HG02623 (cell line): ENCODE measurements around the gene PDCD6IP.
"Not testable (repeated sequence)": the region's sequence is repeated elsewhere in the genome, so short reads cannot be mapped to it uniquely, and the experiment has no call there.

Experiments
- ATAC-seq: cut with Tn5 transposase; IDR thresholded peaks from one replicate; pipeline ENCODE4 v1.9.1; 2021; ENCODE audit warnings: moderate library complexity; ENCODE audit not compliant: unreplicated experiment

Gene PDCD6IP

GRCh38 chr3:33839283-33839682, 40.9 kb downstream of the PDCD6IP start:
- no peak for ATAC-seq

- no peak for ATAC-seq
Observed at GRCh38 chr3:33840179-33840578, 41.7 kb downstream of the PDCD6IP start.

GRCh38 chr3:33848624-33849347, 50.4 kb downstream of the PDCD6IP start:
- ATAC-seq: no peak

GRCh38 chr3:33850599-33850998, 52.2 kb downstream of the PDCD6IP start:
- ATAC-seq: not testable (repeated sequence)

GRCh38 chr3:33855407-33855806, 57.0 kb downstream of the PDCD6IP start:
- ATAC-seq: not testable (repeated sequence)

- no peak for ATAC-seq
Observed at GRCh38 chr3:33855884-33856546, 57.6 kb downstream of the PDCD6IP start.

GRCh38 chr3:33857701-33858100, 59.3 kb downstream of the PDCD6IP start:
- not testable (repeated sequence) for ATAC-seq

- no peak for ATAC-seq
Observed at GRCh38 chr3:33858131-33858530, 59.7 kb downstream of the PDCD6IP start.

GRCh38 chr3:33860373-33861050, 62.1 kb downstream of the PDCD6IP start:
- no peak for ATAC-seq

GRCh38 chr3:33865133-33865532, 66.7 kb downstream of the PDCD6IP start:
- no peak for ATAC-seq

- ATAC-seq: no peak
Observed at GRCh38 chr3:33868309-33868708, 69.9 kb downstream of the PDCD6IP start.

GRCh38 chr3:33869977-33870376, 71.5 kb downstream of the PDCD6IP start:
- no peak for ATAC-seq

GRCh38 chr3:33874815-33875214, 76.4 kb downstream of the PDCD6IP start:
- no peak for ATAC-seq

GRCh38 chr3:33875680-33876079, 77.2 kb downstream of the PDCD6IP start:
- no peak for ATAC-seq

GRCh38 chr3:33877187-33877586, 78.8 kb downstream of the PDCD6IP start:
- ATAC-seq: no peak

GRCh38 chr3:33879540-33879939, 81.1 kb downstream of the PDCD6IP start:
- no peak for ATAC-seq

- ATAC-seq: no peak
Observed at GRCh38 chr3:33881156-33882064, 83.0 kb downstream of the PDCD6IP start.

- ATAC-seq: no peak
Observed at GRCh38 chr3:33882296-33882695, 83.9 kb downstream of the PDCD6IP start.

- ATAC-seq: no peak
Observed at GRCh38 chr3:33883538-33883950, 85.1 kb downstream of the PDCD6IP start.

GRCh38 chr3:33883951-33884561, 85.6 kb downstream of the PDCD6IP start:
- peak; percentile 67 for ATAC-seq
